LHCN-M2 (cell line): ENCODE measurements around the gene OLFM2. TPM values are rescaled to one million over a fixed set of nuclear protein-coding genes. Genes with fewer than 3 reads are reported as not detected.
"Not testable (repeated sequence)": the region's sequence is repeated elsewhere in the genome, so short reads cannot be mapped to it uniquely, and the experiment has no call there.

Experiments used
- DNase-seq: peaks from one replicate; pipeline ENCODE4 v3.0.0-alpha.2; 2012; ENCODE audit warnings: low read depth
- polyA plus RNA-seq: library from polyadenylated mRNA; unstranded; fragments of >200 nt; gene quantifications from one replicate; pipeline ENCODE4 v1.2.1, GENCODE V29; 2012; ENCODE audit warnings: missing spikeins
- total RNA-seq: library from RNA; depleted of rRNA; stranded (reverse); fragments of >200 nt; gene quantifications from 2 replicates; pipeline ENCODE4 v1.2.3, GENCODE V29; 2014; rRNA removed

Gene OLFM2
- 0.06 TPM in 1 of 2 replicates, not detected in the other for total RNA-seq
- polyA plus RNA-seq, result 0.05 TPM

GRCh38 chr19:9936326-9937000, at the start of gene OLFM2:
TSS of gene OLFM2 (minus strand) at chr19:9936515. CDS start at chr19:9936366, 149 bp downstream.
- DNase-seq, result no peak

- DNase-seq, result peak; percentile 39
These were observed 45.3 kb upstream of the OLFM2 start for GRCh38 chr19:9981406-9982260.

DNA sequence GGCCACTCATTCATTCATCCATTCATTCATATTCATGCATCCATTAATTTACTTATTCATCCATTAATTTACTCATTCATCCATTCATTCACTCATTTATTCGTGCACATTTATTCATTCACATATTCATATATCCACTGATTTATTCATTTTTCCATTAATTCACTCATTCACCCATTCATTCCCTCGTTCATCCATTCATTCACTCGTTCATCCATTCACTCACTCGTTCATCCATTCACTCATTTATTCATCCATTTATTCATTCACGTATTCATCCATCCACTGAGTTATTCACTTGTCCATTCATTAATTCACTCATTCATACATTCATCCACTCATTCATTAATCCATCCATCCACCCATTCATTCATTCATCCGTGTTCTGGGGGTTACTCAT, 35.8 kb upstream of the OLFM2 start:
- no peak for DNase-seq

- DNase-seq, result no peak
These were observed 35.0 kb upstream of the OLFM2 start for GRCh38 chr19:9971166-9971897.

GRCh38 chr19:9970481-9970880, 34.2 kb upstream of the OLFM2 start:
- no peak for DNase-seq

DNA sequence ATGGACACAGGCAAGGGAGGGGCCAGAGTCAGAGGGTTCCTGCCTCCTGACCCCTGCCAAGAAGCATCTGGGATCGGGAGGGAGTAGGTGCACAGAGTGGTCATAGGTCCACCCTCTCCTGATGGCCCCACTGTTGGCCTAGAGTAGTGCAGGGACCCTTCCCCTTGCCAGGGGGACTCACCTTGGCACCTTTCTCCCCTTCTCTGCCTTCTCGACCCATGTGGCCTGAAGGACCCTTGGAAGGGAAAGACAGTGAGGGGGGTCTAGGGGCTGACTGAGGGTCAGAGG, 33.3 kb upstream of the OLFM2 start:
- no peak for DNase-seq

- DNase-seq, result no peak
These were observed 32.7 kb upstream of the OLFM2 start for GRCh38 chr19:9968820-9969687.

- no peak for DNase-seq
These were observed 31.0 kb upstream of the OLFM2 start for GRCh38 chr19:9967326-9967725.

- DNase-seq, result no peak
These were observed 30.1 kb upstream of the OLFM2 start for GRCh38 chr19:9966448-9966847.

DNA sequence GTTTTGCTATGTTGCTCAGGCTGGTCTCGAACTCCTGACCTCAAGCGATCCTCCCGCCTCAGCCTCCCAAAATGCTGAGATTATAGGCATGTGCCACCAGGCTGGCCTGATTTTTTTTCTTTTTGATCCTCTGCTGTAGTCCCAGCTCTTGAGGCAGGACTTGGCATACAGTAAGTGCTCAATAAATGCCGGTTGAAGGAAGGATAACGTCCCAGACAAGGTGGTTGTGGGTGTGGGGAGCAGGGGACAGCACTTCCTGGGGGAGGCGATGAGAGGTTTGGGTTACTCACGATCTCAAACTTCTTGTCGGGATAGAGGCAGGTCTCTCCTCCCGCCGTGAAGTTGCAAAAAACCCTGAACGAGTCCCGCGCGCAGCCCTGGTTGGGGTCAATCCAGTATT, 29.7 kb upstream of the OLFM2 start:
- no peak for DNase-seq

- DNase-seq, result no peak
These were observed 26.4 kb upstream of the OLFM2 start for GRCh38 chr19:9962623-9963290.

DNA sequence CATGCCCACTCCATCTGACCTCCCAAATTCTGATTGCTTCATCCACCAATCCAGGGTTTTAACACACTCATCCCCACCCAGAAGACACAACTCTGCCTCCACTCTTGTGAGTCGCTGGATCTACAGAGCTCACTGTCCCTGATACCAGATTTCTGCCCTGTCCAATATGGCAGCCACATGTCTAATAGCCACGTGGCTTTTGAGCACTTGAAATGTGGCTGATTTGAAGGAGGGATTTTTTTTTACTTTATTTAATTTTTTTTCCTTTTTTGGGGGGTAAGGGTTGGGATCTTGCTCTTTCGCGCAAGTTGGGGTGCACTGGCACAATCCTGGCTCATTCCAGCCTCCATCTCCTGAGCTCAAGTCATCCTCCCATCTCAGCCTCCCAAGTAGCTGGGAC, 24.8 kb upstream of the OLFM2 start:
- DNase-seq, result no peak

DNA sequence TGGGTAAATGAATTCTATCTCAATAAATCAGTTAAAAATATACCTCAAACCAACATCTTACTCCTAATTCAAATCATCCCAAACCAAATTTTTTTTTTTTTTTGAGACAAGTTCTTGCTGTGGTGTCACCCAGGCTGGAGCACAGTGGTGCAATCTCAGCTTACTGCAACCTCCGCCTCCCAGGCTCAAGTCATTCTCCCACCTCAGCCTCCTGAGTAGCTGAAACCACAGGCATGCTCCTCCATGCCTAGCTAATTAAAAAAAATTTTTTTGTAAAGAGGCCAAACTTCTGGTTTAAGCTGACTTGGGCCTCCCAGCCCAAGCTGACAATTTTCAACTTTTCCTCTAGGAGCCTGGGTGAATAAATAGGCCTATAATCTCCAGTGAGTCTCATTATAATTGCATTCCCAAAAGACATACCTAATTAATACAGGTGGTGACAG, 22.1 kb upstream of the OLFM2 start:
- DNase-seq, result peak; percentile 31

- DNase-seq, result no peak
These were observed 20.6 kb upstream of the OLFM2 start for GRCh38 chr19:9956956-9957355.

DNA sequence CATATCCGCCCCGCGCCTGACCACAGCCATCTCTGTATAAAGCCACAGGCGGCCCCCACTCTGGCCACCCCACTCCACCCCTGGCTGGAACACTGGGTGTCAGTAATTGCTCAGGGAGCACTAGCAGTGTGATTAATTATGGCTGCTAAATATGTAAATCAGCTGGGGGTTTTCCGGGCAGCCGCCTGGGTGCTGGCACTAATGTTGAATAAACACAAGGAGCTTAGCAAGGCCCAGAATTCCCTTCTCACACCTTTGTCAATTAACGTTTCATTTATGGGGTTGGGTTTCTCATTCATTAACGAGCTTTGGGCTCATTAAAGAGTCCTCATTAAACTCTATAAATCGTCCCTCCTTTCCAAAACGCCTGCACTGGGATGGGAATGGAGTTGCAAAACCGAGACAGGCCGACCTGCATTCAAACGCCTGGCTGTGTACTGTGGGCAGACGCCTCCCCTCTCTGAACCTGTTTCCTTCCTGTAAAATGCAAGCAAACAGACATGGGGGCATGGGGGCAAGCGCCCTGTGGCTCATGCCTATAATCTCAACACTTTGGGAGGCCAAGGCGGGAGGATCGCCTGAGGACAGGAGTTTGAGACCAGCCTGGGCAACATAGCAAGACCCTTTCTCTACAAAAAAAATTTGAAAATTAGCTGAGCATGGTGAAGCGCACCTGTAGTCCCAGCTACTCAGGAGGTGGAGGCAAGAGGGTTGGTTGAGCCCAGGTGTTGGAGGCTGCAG, 17.7 kb upstream of the OLFM2 start:
- no peak for DNase-seq

- no peak for DNase-seq
These were observed 16.0 kb upstream of the OLFM2 start for GRCh38 chr19:9952276-9952675.

- DNase-seq, result no peak
These were observed 11.1 kb upstream of the OLFM2 start for GRCh38 chr19:9947441-9947840.

GRCh38 chr19:9946528-9947125, 10.3 kb upstream of the OLFM2 start:
- DNase-seq, result not testable (repeated sequence)

DNA sequence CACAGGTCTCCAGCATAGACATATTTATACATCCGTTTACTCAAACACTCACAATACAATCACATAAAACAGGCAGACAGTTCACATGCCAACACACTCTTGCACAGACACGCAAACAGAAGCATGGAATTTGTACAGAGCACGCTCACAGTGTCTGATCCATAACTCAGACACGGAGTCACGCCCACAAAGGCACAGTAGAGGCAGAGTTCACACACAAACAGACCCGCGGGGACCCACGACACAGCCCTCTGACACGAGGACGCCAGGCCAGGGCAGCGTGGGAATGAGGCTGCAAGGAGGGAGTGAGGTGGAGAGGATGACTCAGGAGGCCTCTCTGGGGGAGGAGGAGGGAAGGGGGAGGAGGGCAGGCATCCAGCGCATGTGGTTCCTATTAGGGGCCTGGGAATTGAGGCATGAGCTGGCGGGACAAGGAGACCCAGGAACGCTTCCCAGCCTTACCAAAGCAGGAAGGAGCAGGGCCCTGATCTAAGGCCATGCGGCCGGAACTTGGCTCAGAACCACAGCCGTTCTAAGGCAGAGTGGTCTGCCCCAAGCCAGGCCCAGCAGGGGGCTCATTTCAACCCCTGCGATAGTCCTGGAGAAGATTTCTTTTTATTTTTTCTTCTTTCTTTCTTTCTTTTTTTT, 9.1 kb upstream of the OLFM2 start:
- DNase-seq, result peak; percentile 90
